NB4 (cell line): Measurements from ENCODE around the gene ISM1.

ENCODE experiments used
- MYC ChIP-seq: IDR thresholded peaks from 2 replicates; pipeline ENCODE4 v1.6.1; 2011; ENCODE audit warnings: low read depth, low read length
- POLR2A ChIP-seq: IDR thresholded peaks from 2 replicates; pipeline ENCODE4 v1.6.1; 2011; ENCODE audit warnings: mild to moderate bottlenecking; ENCODE audit not compliant: insufficient read length; ENCODE audit errors: extremely low read depth
- TF ChIP-seq, protein P1 (sequence below): IDR thresholded peaks from one replicate; pipeline ENCODE4 v1.5.1; 2012; ENCODE audit warnings: low read depth, low read length
- TF ChIP-seq, protein P2 (sequence below): IDR thresholded peaks from 2 replicates; pipeline ENCODE4 v1.6.1; 2011; ENCODE audit warnings: low read depth, low read length

DNA sequence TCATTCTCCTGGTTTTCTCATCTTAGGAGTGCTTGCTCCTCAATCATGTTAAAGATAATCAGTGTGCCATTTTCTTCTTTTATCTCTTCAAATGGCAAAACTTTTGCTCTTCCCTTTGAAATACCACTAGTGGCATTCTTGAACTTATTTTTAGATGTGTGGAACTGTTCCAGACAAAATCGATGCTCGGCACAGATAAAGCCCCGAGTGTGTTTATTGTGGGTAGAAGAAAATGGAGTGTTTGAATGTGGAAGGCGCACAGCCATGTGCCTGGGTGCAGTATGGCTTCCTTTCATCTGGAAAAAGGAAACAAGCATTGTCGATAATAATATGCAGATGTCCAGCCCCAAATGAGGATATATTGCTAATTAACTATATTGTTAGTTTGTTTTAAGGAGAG, 42.4 kb downstream of the ISM1 start:
- TF ChIP-seq, protein P1, sequence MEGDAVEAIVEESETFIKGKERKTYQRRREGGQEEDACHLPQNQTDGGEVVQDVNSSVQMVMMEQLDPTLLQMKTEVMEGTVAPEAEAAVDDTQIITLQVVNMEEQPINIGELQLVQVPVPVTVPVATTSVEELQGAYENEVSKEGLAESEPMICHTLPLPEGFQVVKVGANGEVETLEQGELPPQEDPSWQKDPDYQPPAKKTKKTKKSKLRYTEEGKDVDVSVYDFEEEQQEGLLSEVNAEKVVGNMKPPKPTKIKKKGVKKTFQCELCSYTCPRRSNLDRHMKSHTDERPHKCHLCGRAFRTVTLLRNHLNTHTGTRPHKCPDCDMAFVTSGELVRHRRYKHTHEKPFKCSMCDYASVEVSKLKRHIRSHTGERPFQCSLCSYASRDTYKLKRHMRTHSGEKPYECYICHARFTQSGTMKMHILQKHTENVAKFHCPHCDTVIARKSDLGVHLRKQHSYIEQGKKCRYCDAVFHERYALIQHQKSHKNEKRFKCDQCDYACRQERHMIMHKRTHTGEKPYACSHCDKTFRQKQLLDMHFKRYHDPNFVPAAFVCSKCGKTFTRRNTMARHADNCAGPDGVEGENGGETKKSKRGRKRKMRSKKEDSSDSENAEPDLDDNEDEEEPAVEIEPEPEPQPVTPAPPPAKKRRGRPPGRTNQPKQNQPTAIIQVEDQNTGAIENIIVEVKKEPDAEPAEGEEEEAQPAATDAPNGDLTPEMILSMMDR: no peak
- TF ChIP-seq POLR2A (no peak), MYC (no peak)
- TF ChIP-seq, protein P2, sequence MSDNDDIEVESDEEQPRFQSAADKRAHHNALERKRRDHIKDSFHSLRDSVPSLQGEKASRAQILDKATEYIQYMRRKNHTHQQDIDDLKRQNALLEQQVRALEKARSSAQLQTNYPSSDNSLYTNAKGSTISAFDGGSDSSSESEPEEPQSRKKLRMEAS: no peak
